CD8-positive, alpha-beta memory T cell (primary cell): ENCODE results near the gene WRNIP1. TPM values are rescaled to one million over a fixed set of nuclear protein-coding genes. Genes with fewer than 3 reads are reported as not detected.
A peak's percentile ranks its signal among the peaks of the same experiment; 100 is the strongest.

Experiments used
- CTCF ChIA-PET: fragments of 350-600 bp; sonication (Branson Sonifier 250); formaldehyde crosslinking; loops from one replicate; lab custom pipeline; 2021; ENCODE audit warnings: antibody characterized with exemption; lab: Charles Lee
- POLR2A ChIA-PET: fragments of 350-600 bp; sonication (Branson Sonifier 250); formaldehyde crosslinking; loops from one replicate; lab custom pipeline; 2021; ENCODE audit warnings: antibody characterized with exemption; lab: Charles Lee
- DNase-seq, 5 donors: peaks; one replicate each; pipeline versions ENCODE4 v3.0.0 to v3.0.0-alpha.2; 2020 to 2022; ENCODE audit warnings: mixed read lengths in 1 of 5
- H3K27ac ChIP-seq: one replicate; pipeline ENCODE4 v1.7.0; 2013; ENCODE audit warnings: low read depth, mild to moderate bottlenecking, low read length, moderate library complexity
- H3K27me3 ChIP-seq: 2 replicates; pipeline ENCODE4 v1.7.0; 2013; ENCODE audit warnings: low read length, mild to moderate bottlenecking; ENCODE audit not compliant: insufficient read depth, poor library complexity, severe bottlenecking
- H3K36me3 ChIP-seq: 2 replicates; pipeline ENCODE4 v1.7.0; 2013; ENCODE audit warnings: mild to moderate bottlenecking, low read length, moderate library complexity; ENCODE audit not compliant: insufficient read depth
- H3K4me1 ChIP-seq: 2 replicates; pipeline ENCODE4 v1.7.0; 2013; ENCODE audit warnings: mild to moderate bottlenecking, low read length, moderate library complexity; ENCODE audit not compliant: insufficient read depth
- H3K4me3 ChIP-seq: 2 replicates; pipeline ENCODE4 v1.7.0; 2013; ENCODE audit warnings: mild to moderate bottlenecking, low read length
- H3K9me3 ChIP-seq: 2 replicates; pipeline ENCODE4 v1.7.0; 2013; ENCODE audit warnings: mild to moderate bottlenecking, low read length
- H3K27ac Mint-ChIP-seq, 8 donors: one replicate each; pipeline ENCODE4 v1.8.0; 2020 to 2021; ENCODE audit warnings: mixed read lengths in 8 of 8, mild to moderate bottlenecking in 6 of 8, inconsistent platforms in 3 of 8, moderate library complexity in 3 of 8
- H3K27me3 Mint-ChIP-seq, 2 donors: one replicate each; pipeline ENCODE4 v1.8.0; 2020 to 2021; ENCODE audit warnings: mixed read lengths in 2 of 2, mild to moderate bottlenecking in 1 of 2, moderate library complexity in 1 of 2
- H3K36me3 Mint-ChIP-seq, 3 donors: one replicate each; pipeline ENCODE4 v1.8.0; 2020 to 2021; ENCODE audit warnings: mixed read lengths in 3 of 3, inconsistent platforms in 1 of 3, mild to moderate bottlenecking in 1 of 3
- H3K4me1 Mint-ChIP-seq, 3 donors: one replicate each; pipeline ENCODE4 v1.8.0; 2020 to 2021; ENCODE audit warnings: mixed read lengths in 3 of 3, inconsistent platforms in 1 of 3, mild to moderate bottlenecking in 1 of 3
- H3K4me3 Mint-ChIP-seq, 7 donors: one replicate each; pipeline ENCODE4 v1.8.0; 2020 to 2021; ENCODE audit warnings: mixed read lengths in 7 of 7, mild to moderate bottlenecking in 6 of 7, moderate library complexity in 4 of 7, inconsistent platforms in 2 of 7
- H3K9me3 Mint-ChIP-seq, 5 donors: one replicate each; pipeline ENCODE4 v1.8.0; 2020 to 2022; ENCODE audit warnings: mixed read lengths in 5 of 5, mild to moderate bottlenecking in 3 of 5, moderate library complexity in 2 of 5, inconsistent platforms in 1 of 5
- polyA plus RNA-seq: library from polyadenylated mRNA; unstranded; fragments of 300-500 nt; fragmentation: Illumina TruSeq; gene quantifications from one replicate; pipeline ENCODE4 v1.2.3, GENCODE V29; 2021
- total RNA-seq, 2 experiments: library from RNA; stranded (reverse); gene quantifications; one replicate each; pipeline ENCODE4 v1.2.3, GENCODE V29; 2021

Gene WRNIP1
- total and polyA plus RNA-seq, 3 experiments from 2014 or later: 55.8 to 58.7 (median 58.5) TPM

DNA sequence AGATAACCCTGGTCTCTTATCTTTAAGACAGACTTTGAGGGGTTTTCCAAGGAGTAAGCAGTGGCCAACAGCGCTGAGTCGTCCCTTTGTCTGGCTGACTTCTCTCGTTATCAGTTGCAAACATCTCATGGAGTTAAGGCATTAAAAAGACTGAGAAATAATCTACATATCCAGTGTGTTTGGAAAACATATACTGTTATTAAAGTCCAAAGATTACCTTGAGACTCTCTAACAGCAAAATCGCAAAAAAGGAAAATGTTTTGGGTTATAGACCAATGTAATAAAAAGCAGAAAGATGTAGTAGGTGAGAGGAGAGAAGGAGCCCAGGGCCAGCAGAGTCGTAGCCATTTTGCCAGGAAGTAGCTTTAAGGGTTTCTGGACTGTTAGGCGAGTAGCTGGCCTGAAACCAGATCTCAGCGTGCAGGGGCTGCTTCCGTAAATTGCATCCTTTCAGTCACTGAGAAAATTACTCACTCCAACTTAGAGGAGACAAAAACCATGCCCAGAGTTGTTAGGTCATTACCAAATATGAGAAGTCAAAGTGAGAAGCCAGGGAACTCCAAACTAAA lies 39.1 kb upstream of the WRNIP1 start:
- Mint-ChIP-seq H3K4me3 (no peak overlapping the region), H3K27me3 (peaks cover 14 to 25% of the 10 kb centered on the region in 2 donors), H3K9me3 (peaks cover 2 to 9% (median 7%) of the 10 kb centered on the region in 5 donors), H3K36me3 (peaks cover 0 to 16% (median 2%) of the 10 kb centered on the region in 3 donors), H3K4me1 (no peaks in the 10 kb centered on the region), H3K27ac (no peak overlapping the region)
- Histone ChIP-seq H3K27ac (peak overlapping the region; percentile 6), H3K4me1 (no peaks in the 10 kb centered on the region), H3K9me3 (no peaks in the 10 kb centered on the region), H3K4me3 (no peak overlapping the region), H3K36me3 (no peaks in the 10 kb centered on the region), H3K27me3 (peaks cover 5% of the 10 kb centered on the region)
- CTCF ChIA-PET: interaction anchor here (1.7 kb wide), 1 partner anchor 24 kb away, joined by 4 read pairs; the partner anchor contains the start of gene MYLK4
- DNase-seq: no peak
- POLR2A ChIA-PET: no interaction called here

DNA sequence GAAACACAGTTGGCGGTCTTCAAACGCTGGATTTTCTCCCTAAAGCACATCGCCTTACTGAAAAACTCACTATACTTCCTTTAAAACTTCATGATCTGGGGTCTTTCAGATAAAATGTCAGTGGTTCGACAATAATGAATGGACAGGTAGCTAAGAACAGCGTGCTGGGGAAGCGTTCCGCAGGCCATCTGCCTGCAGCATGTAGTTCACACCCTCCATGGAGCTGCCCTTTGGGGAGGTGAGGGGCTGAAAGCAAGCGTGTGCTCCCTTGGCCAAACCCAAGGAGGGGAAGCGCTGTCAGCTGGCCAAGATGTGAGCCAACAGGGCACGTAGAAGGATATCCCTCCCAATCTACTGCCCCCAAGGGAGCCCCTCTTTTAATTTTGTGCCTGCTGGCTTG lies 35.3 kb upstream of the WRNIP1 start:
- Histone ChIP-seq H3K27me3 (peaks cover 5% of the 10 kb centered on the region), H3K27ac (no peak overlapping the region), H3K9me3 (no peaks in the 10 kb centered on the region), H3K36me3 (no peaks in the 10 kb centered on the region), H3K4me3 (no peak overlapping the region), H3K4me1 (no peaks in the 10 kb centered on the region)
- peaks cover 0 to 2% (median 0%) of the 10 kb centered on the region in 3 donors for H3K36me3 Mint-ChIP-seq
- no peaks in the 10 kb centered on the region for H3K4me1 Mint-ChIP-seq
- peaks cover 13 to 19% of the 10 kb centered on the region in 2 donors for H3K27me3 Mint-ChIP-seq
- DNase-seq: no peak
- ChIA-PET CTCF (no interaction called here), POLR2A (no interaction called here)
- no peaks in the 10 kb centered on the region for H3K9me3 Mint-ChIP-seq
- no peak overlapping the region for H3K27ac Mint-ChIP-seq
- H3K4me3 Mint-ChIP-seq: no peak overlapping the region

DNA sequence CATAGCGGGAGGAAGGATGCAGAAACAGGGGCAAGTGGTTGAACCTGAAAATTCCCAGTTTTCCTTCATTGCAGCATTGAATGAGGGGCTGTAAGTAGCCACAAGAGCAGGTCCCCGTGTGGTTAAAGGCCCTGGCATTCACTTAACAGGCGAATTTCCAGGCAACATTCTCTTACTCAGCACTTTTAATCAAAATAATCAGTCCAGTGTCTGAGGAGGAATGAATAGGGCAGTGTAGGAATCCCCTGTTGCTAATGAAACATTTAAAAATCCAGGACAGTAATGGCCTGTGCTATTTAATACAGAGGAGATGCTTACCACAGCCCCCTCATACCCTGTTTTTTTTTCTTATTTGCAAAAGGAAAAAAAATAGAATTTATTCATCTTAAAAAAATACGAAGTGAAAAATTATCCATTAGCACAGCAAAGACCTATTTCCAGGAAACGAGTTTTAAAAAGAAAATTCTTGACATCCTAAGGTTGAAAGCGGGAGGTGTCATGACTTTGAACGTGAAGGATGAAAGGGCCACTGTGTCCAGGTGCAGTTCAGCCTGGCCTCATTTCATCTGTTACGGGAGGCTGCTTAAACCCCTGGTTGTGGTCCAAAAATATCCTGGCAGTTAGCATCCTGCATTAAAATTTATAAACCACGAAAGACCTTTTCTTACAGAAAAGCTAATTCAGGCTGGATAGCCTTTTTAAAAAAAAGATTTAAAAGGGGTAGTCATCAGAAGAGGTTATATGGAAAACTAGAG lies 34.7 kb upstream of the WRNIP1 start:
- no peak overlapping the region for H3K27ac Mint-ChIP-seq
- no peaks in the 10 kb centered on the region for H3K4me1 Mint-ChIP-seq

DNA sequence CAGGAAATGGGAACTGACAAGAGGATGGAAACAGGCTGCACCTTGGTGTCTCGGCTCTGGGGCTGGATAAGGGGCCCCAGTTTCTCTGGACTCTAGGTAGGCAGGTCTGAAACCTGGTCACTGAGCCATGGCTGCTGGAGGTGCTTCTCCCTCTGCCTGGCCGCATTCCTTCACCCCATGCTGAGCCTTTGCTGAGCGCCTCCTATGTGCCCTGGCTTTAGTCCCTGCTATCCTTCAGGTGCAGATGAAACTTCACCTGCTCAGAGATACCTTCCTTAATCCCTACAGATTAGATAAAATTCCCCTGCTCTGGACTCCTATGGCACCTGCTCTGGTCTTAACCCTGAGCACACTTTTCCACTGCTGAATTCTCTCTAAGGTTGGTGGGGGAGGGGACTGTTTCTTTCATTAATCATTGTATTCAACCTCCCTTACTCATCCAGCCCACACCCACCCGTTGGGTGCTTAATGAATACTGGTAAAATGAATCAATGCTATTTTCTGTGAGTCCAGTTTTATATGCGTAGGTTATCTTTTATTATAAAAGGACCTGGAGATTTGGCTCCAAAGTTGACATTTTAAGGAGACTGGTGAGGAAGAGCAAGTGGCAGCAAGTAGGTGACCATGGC lies 33.8 kb upstream of the WRNIP1 start:
- ChIA-PET POLR2A (no interaction called here), CTCF (no interaction called here)
- Histone ChIP-seq H3K9me3 (no peaks in the 10 kb centered on the region), H3K4me1 (no peaks in the 10 kb centered on the region), H3K27ac (no peak overlapping the region), H3K27me3 (peaks cover 5% of the 10 kb centered on the region), H3K36me3 (no peaks in the 10 kb centered on the region), H3K4me3 (no peak overlapping the region)
- no peaks in the 10 kb centered on the region for H3K4me1 Mint-ChIP-seq
- no peak overlapping the region for H3K4me3 Mint-ChIP-seq
- peaks cover 0 to 2% (median 0%) of the 10 kb centered on the region in 3 donors for H3K36me3 Mint-ChIP-seq
- no peak overlapping the region for H3K27ac Mint-ChIP-seq
- DNase-seq: no peak
- H3K9me3 Mint-ChIP-seq: no peaks in the 10 kb centered on the region
- H3K27me3 Mint-ChIP-seq: peaks cover 10 to 19% of the 10 kb centered on the region in 2 donors

More for the DNA sequence above, 34.7 kb upstream of the WRNIP1 start:
- Mint-ChIP-seq H3K27me3 (peaks cover 10 to 19% of the 10 kb centered on the region in 2 donors), H3K36me3 (peaks cover 0 to 2% (median 0%) of the 10 kb centered on the region in 3 donors), H3K9me3 (no peaks in the 10 kb centered on the region), H3K4me3 (no peak overlapping the region)
- CTCF ChIA-PET: no interaction called here
- Histone ChIP-seq H3K36me3 (no peaks in the 10 kb centered on the region), H3K9me3 (no peaks in the 10 kb centered on the region), H3K27me3 (peaks cover 5% of the 10 kb centered on the region), H3K4me1 (no peaks in the 10 kb centered on the region), H3K27ac (no peak overlapping the region), H3K4me3 (no peak overlapping the region)
- POLR2A ChIA-PET: no interaction called here
- no peak for DNase-seq

DNA sequence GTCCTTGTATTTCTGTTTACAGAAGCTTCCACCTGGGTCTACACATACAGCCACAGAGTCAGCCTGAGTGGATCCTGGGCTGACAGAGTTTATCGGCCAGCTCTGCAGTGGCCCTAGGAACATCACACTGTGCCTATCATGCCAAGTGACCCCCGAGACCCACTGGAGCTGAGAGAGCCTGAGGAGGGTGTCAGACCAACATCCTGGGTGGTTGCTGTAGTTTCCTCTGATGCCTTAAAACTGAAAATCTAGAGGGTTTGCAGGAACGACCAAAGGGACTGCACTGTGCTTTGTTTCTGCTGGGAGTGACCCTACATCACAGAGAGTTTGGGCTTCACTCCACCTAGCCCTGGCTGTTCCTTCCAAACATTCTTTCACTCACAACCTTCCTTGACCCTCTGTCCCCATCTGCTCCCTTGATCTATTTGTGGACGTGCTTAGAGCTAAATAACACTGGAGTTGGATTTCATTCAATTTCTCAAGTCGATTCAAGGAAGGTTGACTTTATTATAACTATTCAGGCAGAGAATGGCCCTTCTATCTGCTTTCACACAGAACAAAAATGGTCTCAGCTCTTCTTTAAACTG lies 32.6 kb upstream of the WRNIP1 start:
- Mint-ChIP-seq H3K27ac (no peak overlapping the region), H3K36me3 (peaks cover 0 to 2% (median 0%) of the 10 kb centered on the region in 3 donors), H3K9me3 (no peaks in the 10 kb centered on the region), H3K27me3 (peaks cover 5 to 15% of the 10 kb centered on the region in 2 donors), H3K4me1 (no peaks in the 10 kb centered on the region), H3K4me3 (no peak overlapping the region)
- Histone ChIP-seq H3K4me3 (no peak overlapping the region), H3K36me3 (no peaks in the 10 kb centered on the region), H3K9me3 (no peaks in the 10 kb centered on the region), H3K27me3 (peaks cover 5% of the 10 kb centered on the region), H3K27ac (no peak overlapping the region), H3K4me1 (no peaks in the 10 kb centered on the region)
- ChIA-PET CTCF (no interaction called here), POLR2A (no interaction called here)
- DNase-seq: no peak

DNA sequence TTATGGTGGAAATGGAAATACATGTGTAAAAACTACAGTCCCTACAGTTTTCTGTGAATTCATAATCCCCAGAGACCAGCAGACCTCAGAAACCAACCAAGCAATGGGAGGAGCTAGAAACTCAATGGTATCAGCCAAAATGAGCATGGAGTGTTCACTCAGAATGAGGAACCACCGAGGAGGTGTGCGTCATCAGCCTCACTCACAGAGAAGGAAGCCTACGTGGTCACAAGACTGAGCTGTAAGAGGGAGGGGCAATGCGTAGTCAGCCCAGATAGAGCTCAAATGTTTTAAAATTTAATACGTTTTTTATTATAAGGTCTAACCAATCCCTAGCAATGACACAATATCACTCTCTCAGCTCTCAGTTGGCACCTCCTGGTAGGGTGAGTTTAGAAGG lies 31.9 kb upstream of the WRNIP1 start:
- peak overlapping the region; percentile 56 for H3K27ac ChIP-seq
- peaks cover 0 to 2% (median 0%) of the 10 kb centered on the region in 3 donors for H3K4me1 Mint-ChIP-seq
- peaks cover 5 to 15% of the 10 kb centered on the region in 2 donors for H3K27me3 Mint-ChIP-seq
- no peaks in the 10 kb centered on the region for H3K36me3 ChIP-seq
- peak in 2 of 5 donors; percentile 2 to 54 for DNase-seq
- H3K4me3 ChIP-seq: no peak overlapping the region
- peaks cover 0 to 2% (median 0%) of the 10 kb centered on the region in 3 donors for H3K36me3 Mint-ChIP-seq
- no peak overlapping the region for H3K4me3 Mint-ChIP-seq
- H3K27me3 ChIP-seq: peaks cover 5% of the 10 kb centered on the region
- ChIA-PET POLR2A (no interaction called here), CTCF (no interaction called here)
- no peaks in the 10 kb centered on the region for H3K9me3 ChIP-seq
- H3K9me3 Mint-ChIP-seq: no peaks in the 10 kb centered on the region
- H3K4me1 ChIP-seq: no peaks in the 10 kb centered on the region
- H3K27ac Mint-ChIP-seq: no peak overlapping the region

DNA sequence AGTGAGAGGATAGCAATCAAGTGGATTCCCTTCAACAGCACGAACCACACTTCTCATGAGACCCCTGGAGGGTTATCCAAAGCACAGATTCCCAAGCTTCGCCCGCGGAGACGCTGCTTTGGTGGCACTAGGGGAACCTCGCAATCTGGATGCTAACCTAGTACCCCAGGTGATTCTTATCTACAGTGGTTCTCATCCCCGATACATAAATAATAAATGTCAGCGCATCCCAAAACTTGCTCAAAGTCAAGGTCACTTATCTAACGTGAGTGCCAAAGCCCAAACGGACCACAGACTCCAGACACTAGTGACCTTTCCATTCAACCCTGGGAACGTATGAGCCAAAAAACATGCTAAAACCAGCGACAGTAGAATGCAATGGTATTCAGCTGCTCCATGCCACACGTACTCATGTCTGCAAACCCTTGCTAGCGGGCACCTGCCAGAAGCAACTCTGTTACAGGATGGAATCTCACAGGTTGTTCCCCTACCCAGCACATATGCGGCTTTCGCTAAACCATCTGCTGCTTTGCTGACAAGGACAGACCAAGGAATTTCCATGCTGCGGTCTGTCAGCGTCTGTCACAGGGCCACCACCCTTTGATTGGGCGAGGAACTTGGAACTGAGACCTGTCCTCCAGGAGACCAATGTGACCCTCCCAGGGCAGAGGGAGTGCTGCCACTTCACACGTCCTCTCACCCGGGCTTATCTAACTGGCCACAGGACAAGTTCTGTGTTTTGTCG lies 31.3 kb upstream of the WRNIP1 start:
- H3K27ac ChIP-seq: peak overlapping the region; percentile 56
- POLR2A ChIA-PET: no interaction called here
- no peak for DNase-seq
- no peaks in the 10 kb centered on the region for H3K9me3 ChIP-seq
- peaks cover 0 to 2% (median 0%) of the 10 kb centered on the region in 3 donors for H3K36me3 Mint-ChIP-seq
- H3K4me3 Mint-ChIP-seq: no peak overlapping the region
- H3K4me1 ChIP-seq: no peaks in the 10 kb centered on the region
- H3K4me1 Mint-ChIP-seq: peaks cover 0 to 3% (median 0%) of the 10 kb centered on the region in 3 donors
- H3K27me3 ChIP-seq: peaks cover 5% of the 10 kb centered on the region
- no peaks in the 10 kb centered on the region for H3K36me3 ChIP-seq
- no peak overlapping the region for H3K4me3 ChIP-seq
- no peak overlapping the region for H3K27ac Mint-ChIP-seq
- H3K9me3 Mint-ChIP-seq: no peaks in the 10 kb centered on the region
- CTCF ChIA-PET: no interaction called here
- peaks cover 2 to 10% of the 10 kb centered on the region in 2 donors for H3K27me3 Mint-ChIP-seq
